Right lung (tissue), 5 donors: Measurements from ENCODE around the gene NUMBL. TPM values are rescaled to one million over a fixed set of nuclear protein-coding genes. Genes with fewer than 3 reads are reported as not detected.

ENCODE experiments used
- polyA plus RNA-seq, 5 donors: library from polyadenylated mRNA; unstranded; fragments of 120-200 nt; gene quantifications; one replicate each; pipeline versions ENCODE4 v1.2.1 to v1.2.3, GENCODE V29; 2013; ENCODE audit warnings: inconsistent platforms in 1 of 5, low replicate concordance in 1 of 5; ENCODE audit not compliant: insufficient read length in 5 of 5, insufficient read depth in 1 of 5

Gene NUMBL
- polyA plus RNA-seq, 5 donors, result 10.3 to 20.5 (median 15.4) TPM

Other genes starting within 250 kb of the NUMBL start
- gene SERTAD3, start 246.3 kb downstream of the NUMBL start, polyA plus RNA-seq, result 10 to 100 TPM; 23.6 to 39.5 (median 30.7) TPM
- gene BLVRB, start 224.9 kb downstream of the NUMBL start, polyA plus RNA-seq, result 10 to 100 TPM; 43.5 to 83.3 (median 55.0) TPM
- gene SPTBN4, start 223.7 kb downstream of the NUMBL start, polyA plus RNA-seq, result 1 to 10 TPM in 3 of 5 donors, under 1 TPM in 2; 0.73 to 1.9 (median 1.3) TPM
- 10 to 100 TPM; 34.3 to 55.7 (median 38.9) TPM for gene SHKBP1, start 113.8 kb downstream of the NUMBL start, polyA plus RNA-seq
- gene LTBP4, start 89.3 kb downstream of the NUMBL start, polyA plus RNA-seq, result 100 to 1,000 TPM; 225 to 627 (median 357) TPM
- gene COQ8B, start 26.2 kb upstream of the NUMBL start, polyA plus RNA-seq, result 10 to 100 TPM; 24.7 to 36.9 (median 32.4) TPM
- 10 to 100 TPM in 3 of 5 donors, 1 to 10 TPM in 2; 9.4 to 14.5 (median 13.3) TPM for gene ITPKC, start 26.5 kb upstream of the NUMBL start, polyA plus RNA-seq
- gene ACTMAP, start 59.8 kb upstream of the NUMBL start, polyA plus RNA-seq, result 10 to 100 TPM; 10.8 to 14.4 (median 12.4) TPM
- gene SNRPA, start 60.6 kb upstream of the NUMBL start, polyA plus RNA-seq, result 100 to 1,000 TPM; 108 to 120 (median 115) TPM
- 1 to 10 TPM in 4 of 5 donors, under 1 TPM in 1; 0.49 to 5.9 (median 3.6) TPM for gene MIA, start 84.9 kb upstream of the NUMBL start, polyA plus RNA-seq
- gene RAB4B, start 87.6 kb upstream of the NUMBL start, polyA plus RNA-seq, result 10 to 100 TPM; 10.0 to 16.7 (median 11.5) TPM
- 10 to 100 TPM; 54.8 to 91.0 (median 67.7) TPM for gene EGLN2, start 108.5 kb upstream of the NUMBL start, polyA plus RNA-seq
- under 1 TPM; 0.31 to 0.87 (median 0.52) TPM for gene CYP2A6, start 159.8 kb upstream of the NUMBL start, polyA plus RNA-seq
- gene CYP2A7, start 191.6 kb upstream of the NUMBL start, polyA plus RNA-seq, result under 1 TPM in 4 of 5 donors, not detected in 1; 0.14 to 0.39 (median 0.17) TPM